ENCODE measurements around the gene PLCXD3.
"Not testable (repeated sequence)": the region's sequence is repeated elsewhere in the genome, so short reads cannot be mapped to it uniquely, and the experiment has no call there.

Gene PLCXD3

DNA sequence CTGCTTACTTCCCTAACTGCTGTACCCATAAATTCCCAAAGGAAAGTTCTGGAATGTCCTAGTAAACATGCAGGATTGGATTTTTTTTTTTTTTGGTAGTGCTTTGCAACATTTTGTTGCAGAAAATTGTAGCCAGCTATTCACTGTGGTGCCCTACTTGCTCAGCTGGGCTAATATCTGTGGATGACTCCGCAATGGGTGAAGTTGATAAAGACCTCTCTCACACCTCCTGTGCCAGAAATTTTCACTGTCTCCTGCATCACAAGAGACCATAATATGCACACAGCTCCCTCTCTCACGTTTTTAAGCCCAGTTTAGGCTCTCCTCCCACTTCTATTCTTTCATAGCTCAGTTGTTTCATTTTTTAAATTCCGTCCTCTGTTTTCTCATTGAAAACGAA, 160.6 kb downstream of the PLCXD3 start:
- DNase-seq (ENCODE audit: low read depth, low spot score): no peak

DNA sequence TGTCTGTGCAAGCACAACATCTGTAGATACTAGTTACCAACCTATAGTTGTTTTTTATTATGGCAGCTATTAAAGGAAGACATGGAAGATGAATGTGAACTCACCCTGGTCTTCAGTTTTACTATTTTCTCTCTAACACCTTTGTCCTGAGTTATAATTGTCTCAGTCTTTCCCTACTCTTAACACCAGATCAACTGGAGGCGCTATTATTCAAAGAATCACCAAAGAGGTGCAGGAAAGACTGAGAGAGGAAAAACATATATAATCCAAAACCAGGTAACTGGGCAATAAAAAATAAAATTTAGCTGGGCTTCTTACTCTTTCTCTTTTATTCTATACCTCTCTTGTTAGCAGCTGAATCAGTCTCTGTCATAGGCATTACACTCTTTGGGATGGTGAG, 162.8 kb downstream of the PLCXD3 start:
- DNase-seq (ENCODE audit: low read depth, low spot score): no peak

DNA sequence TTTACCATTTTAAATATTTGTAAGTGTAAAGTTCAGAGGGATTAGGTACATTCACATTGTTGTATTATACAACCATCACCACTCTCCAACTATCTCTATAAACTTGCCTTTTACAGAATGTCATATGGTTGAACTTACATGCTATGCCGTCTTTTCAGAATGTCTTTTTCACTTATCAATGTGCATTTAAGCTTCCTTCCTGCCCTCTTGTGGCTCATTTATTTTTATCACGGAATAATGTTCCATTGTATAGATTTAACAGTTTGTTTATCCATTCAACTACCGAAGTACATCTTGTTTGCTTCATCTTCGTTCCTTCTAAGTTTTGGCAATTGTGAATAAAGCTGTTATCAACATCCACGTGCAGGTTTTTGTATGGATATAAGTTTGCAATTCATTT, 163.8 kb downstream of the PLCXD3 start:
- no peak for DNase-seq (ENCODE audit: low read depth, low spot score)

DNA sequence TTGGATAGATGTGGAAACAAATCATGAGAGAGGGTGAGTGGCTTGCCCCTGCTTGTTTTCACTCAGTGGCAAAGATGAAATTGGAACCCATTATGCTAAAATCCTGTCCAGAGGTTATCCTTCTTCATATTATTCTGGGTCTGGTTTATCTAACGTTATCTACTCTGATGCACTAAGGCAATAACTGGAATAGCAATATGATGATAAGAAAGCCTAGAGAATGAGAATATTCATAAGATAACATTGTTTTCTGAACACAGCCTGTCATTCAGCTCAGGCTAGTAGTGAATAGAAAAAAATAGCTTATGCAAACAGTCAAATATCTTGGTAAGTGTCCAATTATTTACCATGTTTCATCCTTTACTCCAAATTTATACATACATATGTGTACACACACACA, 165.1 kb downstream of the PLCXD3 start:
- no peak for DNase-seq (ENCODE audit: low read depth, low spot score)

DNA sequence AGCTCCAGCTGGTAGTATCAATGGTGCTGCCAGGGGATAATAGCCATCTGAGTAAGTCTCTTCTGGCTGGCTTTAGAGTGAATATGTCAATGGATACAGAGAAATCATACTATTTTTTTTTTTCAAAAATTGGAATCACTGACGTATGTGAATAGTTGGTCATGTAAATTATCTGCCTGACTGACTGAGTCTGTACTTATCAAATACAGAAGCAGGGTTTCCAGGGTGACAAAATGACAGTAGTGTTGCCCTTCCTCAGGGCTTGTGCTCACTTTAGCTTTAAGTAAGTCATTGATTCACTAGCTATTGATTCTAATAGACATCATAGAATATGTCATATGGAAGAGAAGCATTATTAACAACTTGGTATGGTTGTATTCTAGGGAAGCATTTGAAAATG, 171.1 kb downstream of the PLCXD3 start:
- no peak for DNase-seq (ENCODE audit: low read depth, low spot score)

DNA sequence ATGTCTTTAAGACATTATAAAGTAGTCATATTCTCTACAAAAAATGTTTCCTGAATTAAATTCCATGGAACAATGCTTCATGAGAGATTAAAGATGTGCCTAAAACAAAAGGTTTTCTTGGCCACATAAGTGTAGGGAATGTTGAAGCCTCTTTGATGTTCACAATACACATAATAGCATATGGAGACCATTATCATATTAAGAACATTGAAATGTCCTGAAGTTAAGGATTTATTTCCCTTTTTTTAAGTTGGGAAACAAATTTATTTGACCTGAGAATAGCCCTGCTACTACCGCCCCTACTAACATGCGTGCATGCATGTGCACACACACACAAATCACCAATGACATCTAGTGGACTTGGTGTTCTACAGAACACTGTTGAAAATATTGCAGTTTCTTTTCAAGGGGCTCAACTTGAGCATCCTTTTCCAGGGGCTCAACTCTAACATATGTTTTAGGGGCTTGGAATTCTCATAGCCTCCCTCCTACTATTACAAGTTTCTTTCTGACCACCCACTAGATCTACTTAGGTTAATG, 172.2 kb downstream of the PLCXD3 start:
- no peak for DNase-seq (ENCODE audit: low read depth, low spot score)

DNA sequence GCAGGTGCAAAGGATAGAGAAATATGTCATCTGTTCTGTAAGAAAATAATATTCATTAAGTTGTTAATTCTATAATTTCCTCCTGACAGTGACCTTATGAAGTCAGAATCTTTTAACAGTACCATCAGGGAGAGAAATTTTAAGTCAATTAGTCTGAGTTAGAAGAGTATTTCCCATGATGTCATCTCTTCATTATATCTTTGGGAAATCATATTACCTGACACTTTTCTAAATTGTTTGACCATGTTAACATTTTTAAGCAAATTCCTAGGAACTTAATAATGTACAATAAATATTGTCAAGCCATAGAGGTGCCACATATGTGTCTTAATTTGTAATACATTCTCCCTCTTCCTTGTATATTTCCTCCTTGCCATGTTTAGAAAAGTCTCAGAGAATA, 172.7 kb downstream of the PLCXD3 start:
- DNase-seq (ENCODE audit: low read depth, low spot score): no peak

DNA sequence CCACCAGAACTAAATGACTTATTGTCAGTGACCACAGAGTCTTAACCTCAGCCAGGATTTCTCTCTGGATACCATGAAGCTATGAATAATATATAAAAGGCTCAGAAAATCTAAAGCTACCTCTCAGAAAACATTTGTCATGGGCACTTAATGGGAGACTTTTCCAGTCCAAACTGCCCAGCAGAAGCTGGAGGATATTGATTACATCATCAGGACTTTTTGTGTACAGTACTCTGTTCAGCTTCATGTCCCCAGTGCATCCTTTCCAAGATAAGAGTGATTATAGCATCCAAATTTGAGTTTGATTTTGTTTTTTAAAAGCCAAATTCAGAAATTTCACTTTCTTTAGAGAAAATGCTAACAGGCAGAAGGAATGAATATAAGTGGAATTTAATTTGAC, 173.2 kb downstream of the PLCXD3 start:
- DNase-seq (ENCODE audit: low read depth, low spot score): no peak

DNA sequence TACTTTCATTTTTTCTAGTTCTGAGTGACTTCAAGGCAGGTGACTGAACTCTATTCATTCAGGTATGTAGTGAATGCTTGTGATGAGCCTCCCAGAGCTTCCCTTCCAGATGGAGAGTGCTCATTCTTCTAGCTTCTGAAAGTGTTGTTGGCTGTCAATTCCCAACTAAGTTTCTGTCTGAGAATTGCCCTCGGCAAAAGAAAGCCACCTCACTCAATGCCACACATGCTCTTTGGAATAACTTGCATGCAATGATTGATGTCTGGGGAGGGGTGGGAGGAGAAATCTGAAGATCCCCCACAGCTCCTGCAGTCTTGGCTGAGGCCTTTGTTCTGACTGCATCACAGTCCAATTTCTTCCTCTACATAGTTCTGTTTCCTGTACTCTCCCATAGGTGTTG, 173.9 kb downstream of the PLCXD3 start:
- DNase-seq (ENCODE audit: low read depth, low spot score): no peak

DNA sequence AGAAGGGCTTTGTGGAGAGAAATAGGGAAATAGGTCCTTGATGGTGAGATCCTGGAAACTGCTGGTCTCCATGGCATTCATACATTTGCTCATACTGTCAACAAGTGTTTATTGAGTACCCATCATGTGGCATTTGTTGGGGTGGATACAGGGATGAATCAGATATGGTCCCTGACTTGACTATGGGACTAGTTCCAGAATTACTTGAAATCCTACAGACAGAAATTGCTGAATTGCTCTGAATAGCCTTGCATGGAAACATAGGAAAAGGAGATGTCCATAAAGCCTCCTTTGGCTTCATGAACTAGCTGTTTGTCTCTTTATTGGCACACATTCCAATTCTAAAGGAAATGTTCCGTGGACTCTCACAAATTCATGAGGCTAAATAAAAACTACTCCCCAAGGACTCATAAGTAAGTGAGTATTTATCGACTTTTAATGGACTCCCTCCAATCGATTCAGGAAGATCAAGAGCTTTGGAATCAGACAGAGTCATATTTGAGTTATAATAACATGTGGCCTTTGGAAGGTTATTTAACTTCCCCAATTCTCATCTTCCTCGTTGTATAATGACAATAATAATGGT, 174.7 kb downstream of the PLCXD3 start:
- DNase-seq (ENCODE audit: low read depth, low spot score): no peak

DNA sequence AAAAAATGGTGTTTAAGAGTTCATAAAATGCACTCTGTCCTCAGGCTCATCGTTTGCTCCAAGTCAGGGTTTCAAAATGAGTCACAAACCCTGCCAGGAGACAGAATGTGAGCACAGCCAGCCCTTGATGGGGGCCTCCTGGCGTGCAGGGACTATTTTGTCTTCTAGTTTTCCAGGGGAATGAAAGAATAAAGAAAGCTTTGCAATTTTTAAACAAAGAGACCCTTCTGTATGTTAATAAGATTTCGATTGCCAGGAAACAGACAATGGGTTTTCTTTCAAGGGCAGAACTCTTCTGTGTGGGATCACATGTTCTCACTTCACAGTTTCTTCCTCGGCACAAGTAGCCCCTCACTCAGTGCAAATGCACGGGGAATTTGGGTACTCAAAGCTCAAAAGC, 175.6 kb downstream of the PLCXD3 start:
- DNase-seq (ENCODE audit: low read depth, low spot score): no peak

DNA sequence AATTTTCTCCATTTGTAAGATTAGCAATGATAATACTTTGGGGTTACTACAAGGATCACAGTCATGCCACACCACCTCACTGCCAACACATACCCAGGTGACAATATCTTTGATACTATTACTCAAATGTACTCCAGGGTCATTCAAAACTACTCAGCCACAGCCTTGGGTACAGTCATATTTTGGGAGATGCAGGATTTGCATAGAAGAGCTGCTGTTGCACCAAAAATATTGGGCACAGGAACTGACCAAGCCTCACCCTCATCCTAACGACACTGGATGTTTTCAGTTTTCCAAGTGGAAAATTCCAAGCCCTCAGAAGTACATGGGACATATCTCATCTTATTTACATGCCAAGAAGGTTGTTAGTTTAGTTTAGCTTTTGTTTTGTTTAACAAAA, 176.2 kb downstream of the PLCXD3 start:
- DNase-seq (ENCODE audit: low read depth, low spot score): no peak

DNA sequence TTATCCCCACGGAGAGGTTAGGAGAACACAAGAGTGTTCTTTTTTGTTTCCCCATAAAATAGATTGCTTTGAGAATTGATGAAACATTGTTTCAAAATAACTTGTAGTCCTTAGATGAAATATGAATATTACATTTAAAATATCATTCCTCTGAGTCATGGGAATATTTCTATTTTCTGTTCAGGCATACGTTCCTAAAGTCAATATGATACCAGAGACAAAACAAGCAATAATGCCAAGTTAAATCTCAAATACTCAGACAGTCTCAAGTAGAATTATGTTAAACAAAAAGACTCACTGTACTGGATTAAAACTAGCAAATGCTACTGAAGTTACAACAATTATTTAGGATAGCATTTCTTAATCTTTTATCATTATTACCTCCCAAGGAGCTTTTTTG, 185.3 kb downstream of the PLCXD3 start:
- DNase-seq (ENCODE audit: low read depth, low spot score): no peak

DNA sequence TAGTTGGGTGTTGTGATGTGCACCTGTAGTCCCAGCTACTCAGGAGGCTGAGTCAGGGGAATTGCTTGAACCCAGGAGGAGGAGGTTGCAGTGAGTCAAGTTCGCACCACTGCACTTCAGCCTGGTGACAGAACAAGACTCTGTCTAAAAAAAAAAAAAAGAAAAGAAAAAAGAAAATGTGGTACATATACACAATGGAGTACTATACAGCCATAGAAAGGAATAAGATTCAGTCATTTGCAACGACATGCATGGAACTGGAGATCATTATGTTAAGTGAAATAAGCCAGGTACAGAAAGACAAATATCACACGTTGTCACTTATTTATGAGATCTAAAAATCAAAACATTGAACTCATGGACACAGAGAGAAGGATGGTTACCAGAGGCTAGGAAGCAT, 187.6 kb downstream of the PLCXD3 start:
- not testable (repeated sequence) for DNase-seq (ENCODE audit: low read depth, low spot score)

DNA sequence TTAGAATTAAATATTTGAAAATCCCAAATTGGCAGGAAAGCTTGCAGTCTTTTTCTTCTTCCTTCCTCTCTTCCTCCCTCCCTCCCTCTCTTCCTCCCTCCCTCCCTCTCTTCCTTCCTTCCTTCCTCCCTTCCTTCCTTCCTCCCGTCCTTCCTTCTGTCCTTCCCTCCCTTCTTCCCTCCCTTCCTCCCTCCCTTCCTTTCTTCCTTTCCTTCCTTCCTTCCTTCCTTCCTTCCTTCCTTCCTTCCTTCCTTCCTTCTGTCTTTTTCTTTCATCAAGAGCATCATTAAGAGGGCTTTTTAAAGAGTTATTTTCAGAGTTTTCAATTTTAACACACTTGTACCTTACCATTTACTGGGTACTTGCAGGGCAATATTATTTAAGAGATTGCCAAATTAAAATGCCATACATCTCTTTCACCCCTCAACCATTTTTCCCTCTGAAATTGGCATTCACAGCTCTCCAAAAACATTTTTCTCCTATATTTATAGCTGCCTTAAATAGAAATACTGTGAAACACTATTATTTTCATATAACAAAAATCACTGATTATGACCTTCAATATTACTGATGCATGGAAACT, 197.8 kb downstream of the PLCXD3 start:
- DNase-seq (ENCODE audit: low read depth, low spot score): no peak

DNA sequence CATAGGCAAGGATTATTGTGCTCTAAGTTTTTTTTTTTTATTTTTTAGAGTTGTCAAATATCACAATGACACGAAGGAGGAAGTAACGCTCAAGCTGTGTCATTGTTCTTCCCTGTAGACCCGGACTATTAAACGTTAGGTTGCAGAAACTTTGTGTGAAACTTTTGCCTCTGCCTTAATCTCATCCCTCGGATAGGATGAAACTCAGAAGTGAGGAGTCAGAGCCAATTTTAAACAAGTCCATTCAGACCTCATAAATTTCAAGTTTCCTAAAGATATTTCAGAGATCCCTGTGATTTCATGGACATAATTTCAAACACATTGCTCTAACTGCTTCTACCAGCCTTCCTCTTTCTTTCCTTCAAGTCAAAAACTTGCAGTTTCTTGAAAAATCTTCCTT, 198.3 kb downstream of the PLCXD3 start:
- no peak for DNase-seq (ENCODE audit: low read depth, low spot score)

DNA sequence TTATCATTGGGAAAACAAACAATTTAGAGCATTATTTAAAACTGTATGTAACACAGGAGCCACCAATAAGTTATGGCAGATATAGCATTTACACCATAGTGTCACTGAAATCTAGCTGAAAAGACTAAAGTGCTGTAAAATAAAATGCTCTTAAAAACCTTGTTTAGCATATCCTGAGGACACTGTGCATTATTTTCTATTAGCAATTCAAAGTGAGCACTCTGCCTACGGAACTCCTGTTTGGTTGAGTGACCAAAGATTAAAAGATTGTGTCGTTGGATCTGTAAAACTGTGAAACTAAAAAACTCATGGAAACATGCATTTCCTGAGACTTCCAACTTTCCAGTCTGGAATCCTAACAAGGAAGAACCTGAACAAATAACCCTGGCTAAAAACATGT, 201.1 kb downstream of the PLCXD3 start:
- DNase-seq (ENCODE audit: low read depth, low spot score): no peak

DNA sequence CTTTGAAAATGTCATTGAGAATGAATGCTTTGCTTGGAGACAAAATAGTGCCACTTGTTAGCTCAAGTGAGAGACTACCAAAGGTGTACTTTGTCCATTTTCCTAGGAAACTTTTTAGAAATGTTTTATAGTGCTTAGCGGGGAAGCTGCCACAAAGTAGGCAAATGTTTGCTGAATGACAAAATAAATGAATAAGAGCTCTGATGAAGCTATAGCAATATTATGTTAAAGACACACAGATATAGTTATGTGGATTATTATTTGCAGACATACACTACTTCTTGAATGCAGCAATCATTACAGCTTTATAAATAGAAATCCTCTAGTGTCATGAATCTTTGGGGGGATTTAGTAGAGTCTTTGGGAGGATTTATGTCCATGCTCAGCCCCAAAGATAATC, 204.4 kb downstream of the PLCXD3 start:
- no peak for DNase-seq (ENCODE audit: low read depth, low spot score)

DNA sequence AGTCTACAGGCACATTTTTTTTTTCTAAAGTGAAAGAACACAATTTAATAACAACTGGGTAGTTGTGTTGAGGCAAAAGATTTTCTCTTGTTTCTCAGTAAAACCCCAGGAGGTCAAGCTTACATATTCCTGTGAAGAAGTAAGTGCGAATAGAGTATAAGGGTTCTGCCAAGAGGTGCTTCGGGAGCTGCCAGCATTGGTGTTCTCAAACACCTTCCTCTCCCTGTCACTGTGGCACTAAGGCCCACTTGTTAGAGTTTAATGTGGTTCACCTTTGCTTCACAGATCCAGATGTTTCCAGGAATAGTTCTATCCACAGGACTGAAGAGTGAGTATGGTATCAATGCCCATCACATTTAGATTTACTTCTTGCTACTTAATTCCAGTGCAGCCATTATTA, 205.3 kb downstream of the PLCXD3 start:
- no peak for DNase-seq (ENCODE audit: low read depth, low spot score)

DNA sequence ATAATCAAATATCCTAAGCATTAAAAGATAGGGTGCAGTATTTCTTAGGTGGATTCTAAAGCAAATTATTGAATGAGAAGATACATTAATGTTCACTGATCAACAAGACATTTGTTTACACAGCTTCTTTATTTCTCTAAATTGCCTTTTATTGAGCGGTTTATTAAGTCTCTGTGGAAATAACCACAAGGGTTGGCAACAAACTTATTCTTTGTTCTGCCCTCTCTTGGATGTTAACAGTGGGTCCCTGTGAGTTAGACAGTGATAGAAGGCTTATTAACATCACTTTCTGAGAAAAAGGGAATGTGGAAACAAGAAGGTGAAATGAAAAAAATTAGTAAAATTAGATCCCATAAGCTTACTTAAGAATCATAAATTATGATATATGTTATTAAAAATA, 214.3 kb downstream of the PLCXD3 start:
- DNase-seq (ENCODE audit: low read depth, low spot score): no peak

DNA sequence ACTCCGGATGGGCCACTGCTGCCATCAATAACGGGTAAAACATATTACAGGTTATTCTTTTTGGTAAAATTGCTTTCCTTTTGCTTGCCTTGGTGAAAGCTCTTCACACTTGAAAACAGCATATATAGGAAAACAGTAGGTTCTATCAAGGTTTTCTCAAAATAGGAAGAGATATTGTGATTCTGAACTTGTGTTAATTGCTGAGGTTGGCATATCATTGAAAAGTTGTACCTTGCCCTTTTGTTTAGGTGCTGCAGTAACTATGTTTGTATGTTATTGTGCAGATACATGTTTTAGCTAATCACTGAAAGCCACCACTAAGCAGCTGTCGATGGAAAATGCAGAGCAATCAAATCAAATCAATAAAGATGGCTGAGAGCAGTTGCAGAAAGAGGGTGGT, 219.1 kb downstream of the PLCXD3 start:
- DNase-seq (ENCODE audit: low read depth, low spot score): no peak

DNA sequence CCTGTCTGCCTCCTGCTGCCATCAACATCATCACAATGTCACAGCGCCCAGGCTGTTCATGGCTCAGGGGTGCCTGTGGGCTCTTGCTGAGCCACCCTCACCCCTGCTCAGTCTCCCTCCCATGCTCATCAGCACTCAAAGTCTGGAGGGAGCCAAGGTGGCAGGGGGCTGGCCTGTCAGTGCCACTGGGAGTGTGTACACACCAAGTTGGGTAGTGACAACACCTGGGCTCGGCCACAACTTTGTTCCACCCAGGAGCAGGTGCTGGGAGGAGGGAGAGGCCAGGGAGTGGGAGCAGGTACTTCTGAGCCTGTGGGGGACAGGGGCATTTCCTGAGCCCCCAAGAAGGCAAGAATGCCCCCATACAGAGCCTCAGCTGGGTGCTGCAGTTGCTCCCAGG, 219.6 kb downstream of the PLCXD3 start:
- no peak for DNase-seq (ENCODE audit: low read depth, low spot score)

DNA sequence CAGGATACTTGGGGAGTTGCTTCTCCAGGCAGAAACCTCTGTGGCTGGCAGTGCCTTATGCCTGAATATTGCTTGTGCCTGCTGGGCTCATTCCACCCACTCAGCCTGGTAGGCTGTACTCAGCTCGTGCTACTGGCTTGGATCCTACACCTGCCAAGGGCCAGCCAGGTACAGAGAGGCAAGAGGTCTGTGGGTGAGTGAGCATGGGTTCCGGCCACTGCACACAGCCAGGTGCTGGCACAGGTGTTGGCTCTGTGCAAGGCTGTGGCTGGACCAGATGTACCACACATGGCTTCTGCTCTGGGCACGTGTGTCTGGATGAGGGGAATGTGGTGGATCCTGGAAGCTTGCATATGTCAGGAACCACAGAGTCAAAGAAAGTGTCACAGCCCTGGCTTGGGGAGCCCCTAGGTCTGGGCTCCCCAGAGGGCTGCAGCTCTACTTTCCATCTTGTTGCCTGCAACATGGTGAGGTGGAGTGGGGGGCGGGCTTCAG, 220.4 kb downstream of the PLCXD3 start:
- DNase-seq (ENCODE audit: low read depth, low spot score): no peak

DNA sequence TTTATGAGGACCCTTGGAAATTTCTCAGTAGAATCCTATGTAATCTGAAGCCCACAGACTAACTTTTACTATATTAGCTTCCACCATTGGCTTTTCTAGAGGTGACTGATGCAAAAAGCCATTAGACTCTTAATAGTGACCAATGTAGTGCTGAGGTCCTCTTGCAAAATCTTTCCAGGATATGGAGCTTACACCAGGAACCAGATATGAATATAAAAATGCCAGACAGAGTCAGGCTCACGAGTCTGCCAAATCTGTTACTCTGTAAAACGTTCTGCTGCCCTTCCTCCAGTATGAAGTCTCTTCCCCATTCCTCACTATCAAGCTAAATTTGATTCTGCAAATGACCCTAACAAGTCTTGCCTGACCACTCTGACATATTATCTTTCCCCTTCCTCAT, 223.7 kb downstream of the PLCXD3 start:
- DNase-seq (ENCODE audit: low read depth, low spot score): no peak

Data from activated CD4-positive, CD25-positive, alpha-beta regulatory T cell treated with anti-CD3 and anti-CD28 coated beads, Interleukin-2, amount 50 U/mL, for 16 hours (primary cell).